ENCODE measurements around the gene GLIS2. TPM values are rescaled to one million over a fixed set of nuclear protein-coding genes. Genes with fewer than 3 reads are reported as not detected.

Gene GLIS2
- total RNA-seq, 1 experiment from 2014 or later, result 23.0 TPM

DNA sequence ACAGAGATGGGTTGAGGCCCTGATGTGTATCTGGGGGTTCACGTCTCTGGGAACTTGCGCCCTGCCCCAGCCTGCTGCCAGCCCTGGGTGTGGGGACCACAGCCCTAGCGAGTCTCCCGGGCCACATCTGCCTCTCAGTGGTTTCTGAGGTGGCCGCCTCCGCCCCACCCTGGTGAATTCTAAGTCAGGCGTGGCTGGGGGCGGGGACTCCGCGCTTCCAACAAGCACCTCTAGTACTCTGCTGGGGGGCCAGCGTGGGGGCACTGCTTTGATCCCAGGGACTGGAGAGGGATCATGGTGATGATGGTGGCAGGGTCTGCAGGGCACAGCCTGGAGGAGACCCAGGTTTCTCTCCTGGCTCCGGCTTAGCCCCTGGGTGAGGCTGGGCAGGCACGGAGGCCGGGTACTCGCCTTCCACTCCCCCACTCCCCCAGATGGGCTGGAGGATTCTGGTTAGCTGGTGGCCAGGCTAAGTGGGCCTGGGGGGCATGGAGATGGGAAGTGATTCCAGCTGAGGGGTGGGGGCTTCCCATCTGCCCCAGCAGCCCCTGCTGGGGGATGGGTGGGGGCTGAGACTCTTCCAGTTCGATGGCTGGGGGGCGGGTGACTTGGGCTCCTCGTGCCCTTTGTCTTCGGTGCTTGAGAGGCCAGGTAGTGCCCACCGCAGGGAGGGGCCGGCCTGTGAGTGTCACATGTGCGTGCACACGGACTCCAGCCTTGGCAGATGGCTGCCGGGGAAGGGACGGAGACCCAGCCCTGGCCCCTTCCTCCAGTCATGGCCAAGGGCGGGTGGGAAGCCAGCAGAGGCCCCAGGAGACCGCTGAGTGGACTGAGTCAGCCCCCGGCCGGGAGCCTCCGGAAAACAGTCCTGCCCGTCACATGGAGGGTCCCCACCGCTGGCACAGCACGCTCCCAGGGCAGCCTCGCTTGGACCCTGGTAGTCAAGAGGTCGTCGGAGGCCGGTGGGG is 3.9 kb downstream of the GLIS2 start:
- no peaks in the 10 kb centered on the region for H3K9me3 Mint-ChIP-seq
- DNase-seq (ENCODE audit: low spot score) (no peak), ATAC-seq (no peak)
- no peak overlapping the region for H3K27ac Mint-ChIP-seq
- H3K4me1 Mint-ChIP-seq, result peaks cover 33% of the 10 kb centered on the region
- H3K4me3 Mint-ChIP-seq, result no peak overlapping the region
- H3K27me3 Mint-ChIP-seq (ENCODE audit: low read depth), result peaks cover 4% of the 10 kb centered on the region
- TF ChIP-seq GABPB1 (CRISPR knock-in tag; IDR thresholded peaks at IDR 0.05), result no peak
- TF ChIP-seq ATF1 (CRISPR knock-in tag; IDR thresholded peaks at IDR 0.05), result no peak
- TF ChIP-seq TEAD4 (CRISPR knock-in tag; IDR thresholded peaks at IDR 0.05), result no peak
- TF ChIP-seq, protein P1, sequence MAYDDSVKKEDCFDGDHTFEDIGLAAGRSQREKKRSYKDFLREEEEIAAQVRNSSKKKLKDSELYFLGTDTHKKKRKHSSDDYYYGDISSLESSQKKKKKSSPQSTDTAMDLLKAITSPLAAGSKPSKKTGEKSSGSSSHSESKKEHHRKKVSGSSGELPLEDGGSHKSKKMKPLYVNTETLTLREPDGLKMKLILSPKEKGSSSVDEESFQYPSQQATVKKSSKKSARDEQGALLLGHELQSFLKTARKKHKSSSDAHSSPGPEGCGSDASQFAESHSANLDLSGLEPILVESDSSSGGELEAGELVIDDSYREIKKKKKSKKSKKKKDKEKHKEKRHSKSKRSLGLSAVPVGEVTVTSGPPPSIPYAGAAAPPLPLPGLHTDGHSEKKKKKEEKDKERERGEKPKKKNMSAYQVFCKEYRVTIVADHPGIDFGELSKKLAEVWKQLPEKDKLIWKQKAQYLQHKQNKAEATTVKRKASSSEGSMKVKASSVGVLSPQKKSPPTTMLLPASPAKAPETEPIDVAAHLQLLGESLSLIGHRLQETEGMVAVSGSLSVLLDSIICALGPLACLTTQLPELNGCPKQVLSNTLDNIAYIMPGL (CRISPR knock-in tag; IDR thresholded peaks at IDR 0.05), result no peak
- no peaks in the 10 kb centered on the region for H3K36me3 Mint-ChIP-seq
- ChIA-PET POLR2A (no interaction called here), CTCF (interaction anchor here (1.2 to 6.1 kb wide), 4 partner anchors 8 to 71 kb away, joined by 3 to 56 read pairs (median 6); no protein-coding TSS in a partner anchor)

DNA sequence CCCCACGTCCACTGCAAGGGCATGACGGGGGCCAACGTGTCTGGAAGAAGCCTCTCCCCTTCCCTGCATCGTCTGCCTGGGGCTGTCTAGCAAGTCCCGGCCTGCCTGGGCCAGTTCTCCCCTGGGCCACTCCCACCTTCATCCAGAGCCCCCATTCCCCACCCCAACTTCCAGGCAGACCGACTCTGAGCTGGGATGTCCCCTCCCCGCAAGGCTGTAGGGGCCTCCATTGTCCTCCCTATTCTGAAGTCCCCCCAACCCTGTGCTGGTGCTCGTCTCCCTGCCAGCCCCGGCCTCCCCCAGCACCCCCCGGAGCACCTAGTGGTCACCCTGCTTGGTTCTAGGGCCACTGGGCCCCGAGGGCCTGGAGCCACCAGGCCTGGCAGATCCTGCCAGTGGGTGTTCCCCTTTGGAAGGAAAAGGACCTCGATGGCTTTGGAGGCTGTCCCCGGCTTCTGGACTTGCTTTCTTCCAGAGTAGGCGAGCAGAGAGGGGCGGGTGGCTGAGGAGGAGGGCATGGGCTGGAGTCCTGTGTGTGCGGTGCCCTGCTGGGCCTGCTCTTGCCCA is 4.8 kb downstream of the GLIS2 start:
- peaks cover 35% of the 10 kb centered on the region for H3K4me1 Mint-ChIP-seq
- no peak overlapping the region for H3K27ac Mint-ChIP-seq
- no peaks in the 10 kb centered on the region for H3K36me3 Mint-ChIP-seq
- ChIA-PET CTCF (interaction anchor here (1.2 to 1.5 kb wide), 4 partner anchors 11 to 66 kb away, joined by 3 to 5 read pairs (median 4); no protein-coding TSS in a partner anchor), POLR2A (no interaction called here)
- TF ChIP-seq ZNF138 (CRISPR knock-in tag; conservative IDR thresholded peaks at IDR 0.05), result no peak
- no peak for TF ChIP-seq FOXJ3 (CRISPR knock-in tag; IDR thresholded peaks at IDR 0.05; ENCODE audit: borderline replicate concordance)
- TF ChIP-seq, protein P2, sequence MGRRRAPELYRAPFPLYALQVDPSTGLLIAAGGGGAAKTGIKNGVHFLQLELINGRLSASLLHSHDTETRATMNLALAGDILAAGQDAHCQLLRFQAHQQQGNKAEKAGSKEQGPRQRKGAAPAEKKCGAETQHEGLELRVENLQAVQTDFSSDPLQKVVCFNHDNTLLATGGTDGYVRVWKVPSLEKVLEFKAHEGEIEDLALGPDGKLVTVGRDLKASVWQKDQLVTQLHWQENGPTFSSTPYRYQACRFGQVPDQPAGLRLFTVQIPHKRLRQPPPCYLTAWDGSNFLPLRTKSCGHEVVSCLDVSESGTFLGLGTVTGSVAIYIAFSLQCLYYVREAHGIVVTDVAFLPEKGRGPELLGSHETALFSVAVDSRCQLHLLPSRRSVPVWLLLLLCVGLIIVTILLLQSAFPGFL (CRISPR knock-in tag; IDR thresholded peaks at IDR 0.05; ENCODE audit: borderline replicate concordance), result no peak
- TF ChIP-seq NFATC4 (CRISPR knock-in tag; IDR thresholded peaks at IDR 0.05), result no peak
- TF ChIP-seq, protein P1 (CRISPR knock-in tag; IDR thresholded peaks at IDR 0.05), result no peak
- DNase-seq (ENCODE audit: low spot score) (no peak), ATAC-seq (no peak)
- no peaks in the 10 kb centered on the region for H3K27me3 Mint-ChIP-seq (ENCODE audit: low read depth)
- H3K9me3 Mint-ChIP-seq, result no peaks in the 10 kb centered on the region
- no peak overlapping the region for H3K4me3 Mint-ChIP-seq

DNA sequence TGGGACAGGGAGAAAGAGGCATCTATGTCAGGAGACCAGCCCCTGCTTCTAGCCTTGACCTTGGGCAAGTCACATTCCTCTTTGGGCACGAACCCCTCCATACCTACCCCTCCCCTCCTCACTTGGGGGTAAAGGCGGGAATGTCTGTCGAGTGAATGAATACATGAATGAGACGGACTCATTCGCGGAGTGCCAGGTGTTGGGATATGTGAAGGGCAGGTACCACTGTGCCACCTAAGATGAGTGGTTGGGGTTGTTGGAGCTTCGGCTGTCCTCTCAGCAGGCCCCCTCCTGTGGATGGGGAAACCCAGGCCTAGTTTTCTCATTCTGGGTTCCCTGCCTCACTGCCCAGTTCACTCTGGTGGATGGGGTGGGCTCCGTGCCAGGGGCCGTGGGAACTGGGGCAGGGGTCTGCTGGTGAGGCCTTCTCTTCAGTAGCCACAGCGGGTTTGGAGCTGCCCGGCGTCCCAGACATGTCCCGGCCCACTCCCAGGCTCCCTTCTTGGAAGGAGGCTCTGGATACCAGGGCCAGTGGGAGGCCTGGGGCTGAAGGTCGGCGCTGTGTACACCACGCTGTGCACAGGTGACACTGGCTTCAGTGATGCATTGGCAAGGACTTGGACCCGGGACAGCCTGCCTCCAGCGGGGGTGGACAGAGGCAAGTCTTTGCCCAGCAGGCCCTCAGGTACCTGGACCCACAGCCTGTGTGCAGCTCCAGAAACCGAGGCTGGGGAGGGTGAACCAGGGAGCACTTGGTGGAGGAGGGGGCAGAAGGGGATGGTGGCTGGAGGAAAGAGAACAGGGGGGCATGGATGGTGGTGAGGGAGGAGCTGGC is 5.6 kb downstream of the GLIS2 start:
- ChIA-PET CTCF (interaction anchor here (1.2 to 9.2 kb wide), 5 partner anchors 11 to 82 kb away, joined by 3 to 91 read pairs (median 5); no protein-coding TSS in a partner anchor), POLR2A (no interaction called here)
- H3K4me1 Mint-ChIP-seq, result peaks cover 38% of the 10 kb centered on the region
- no peak for ATAC-seq
- H3K9me3 Mint-ChIP-seq, result no peaks in the 10 kb centered on the region
- H3K27ac Mint-ChIP-seq, result no peak overlapping the region
- no peak for DNase-seq (ENCODE audit: low spot score)
- H3K27me3 Mint-ChIP-seq (ENCODE audit: low read depth), result no peaks in the 10 kb centered on the region
- no peak overlapping the region for H3K4me3 Mint-ChIP-seq
- no peaks in the 10 kb centered on the region for H3K36me3 Mint-ChIP-seq
- TF ChIP-seq, protein P3, sequence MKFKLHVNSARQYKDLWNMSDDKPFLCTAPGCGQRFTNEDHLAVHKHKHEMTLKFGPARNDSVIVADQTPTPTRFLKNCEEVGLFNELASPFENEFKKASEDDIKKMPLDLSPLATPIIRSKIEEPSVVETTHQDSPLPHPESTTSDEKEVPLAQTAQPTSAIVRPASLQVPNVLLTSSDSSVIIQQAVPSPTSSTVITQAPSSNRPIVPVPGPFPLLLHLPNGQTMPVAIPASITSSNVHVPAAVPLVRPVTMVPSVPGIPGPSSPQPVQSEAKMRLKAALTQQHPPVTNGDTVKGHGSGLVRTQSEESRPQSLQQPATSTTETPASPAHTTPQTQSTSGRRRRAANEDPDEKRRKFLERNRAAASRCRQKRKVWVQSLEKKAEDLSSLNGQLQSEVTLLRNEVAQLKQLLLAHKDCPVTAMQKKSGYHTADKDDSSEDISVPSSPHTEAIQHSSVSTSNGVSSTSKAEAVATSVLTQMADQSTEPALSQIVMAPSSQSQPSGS (CRISPR knock-in tag; IDR thresholded peaks at IDR 0.05; ENCODE audit: borderline replicate concordance, low read depth), result no peak
- TF ChIP-seq, protein P4, sequence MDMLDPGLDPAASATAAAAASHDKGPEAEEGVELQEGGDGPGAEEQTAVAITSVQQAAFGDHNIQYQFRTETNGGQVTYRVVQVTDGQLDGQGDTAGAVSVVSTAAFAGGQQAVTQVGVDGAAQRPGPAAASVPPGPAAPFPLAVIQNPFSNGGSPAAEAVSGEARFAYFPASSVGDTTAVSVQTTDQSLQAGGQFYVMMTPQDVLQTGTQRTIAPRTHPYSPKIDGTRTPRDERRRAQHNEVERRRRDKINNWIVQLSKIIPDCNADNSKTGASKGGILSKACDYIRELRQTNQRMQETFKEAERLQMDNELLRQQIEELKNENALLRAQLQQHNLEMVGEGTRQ (CRISPR knock-in tag; IDR thresholded peaks at IDR 0.05), result no peak
- TF ChIP-seq, protein P5, sequence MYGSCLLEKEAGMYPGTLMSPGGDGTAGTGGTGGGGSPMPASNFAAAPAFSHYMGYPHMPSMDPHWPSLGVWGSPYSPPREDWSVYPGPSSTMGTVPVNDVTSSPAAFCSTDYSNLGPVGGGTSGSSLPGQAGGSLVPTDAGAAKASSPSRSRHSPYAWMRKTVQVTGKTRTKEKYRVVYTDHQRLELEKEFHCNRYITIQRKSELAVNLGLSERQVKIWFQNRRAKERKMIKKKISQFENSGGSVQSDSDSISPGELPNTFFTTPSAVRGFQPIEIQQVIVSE (CRISPR knock-in tag; IDR thresholded peaks at IDR 0.05; ENCODE audit: borderline replicate concordance), result no peak
- TF ChIP-seq, protein P6, sequence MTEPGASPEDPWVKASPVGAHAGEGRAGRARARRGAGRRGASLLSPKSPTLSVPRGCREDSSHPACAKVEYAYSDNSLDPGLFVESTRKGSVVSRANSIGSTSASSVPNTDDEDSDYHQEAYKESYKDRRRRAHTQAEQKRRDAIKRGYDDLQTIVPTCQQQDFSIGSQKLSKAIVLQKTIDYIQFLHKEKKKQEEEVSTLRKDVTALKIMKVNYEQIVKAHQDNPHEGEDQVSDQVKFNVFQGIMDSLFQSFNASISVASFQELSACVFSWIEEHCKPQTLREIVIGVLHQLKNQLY (CRISPR knock-in tag; IDR thresholded peaks at IDR 0.05), result no peak
- TF ChIP-seq TP53 (CRISPR knock-in tag; IDR thresholded peaks at IDR 0.05) (no peak), CBFB (CRISPR knock-in tag; IDR thresholded peaks at IDR 0.05; ENCODE audit: low read depth) (no peak)
